ENCODE results near the gene PALS2. TPM values are rescaled to one million over a fixed set of nuclear protein-coding genes. Genes with fewer than 3 reads are reported as not detected.
A peak's percentile ranks its signal among the peaks of the same experiment; 100 is the strongest.

The PALS2 gene
- total RNA-seq, 4 donors from 2014 or later = 14.0 to 25.2 (median 19.6) TPM

DNA sequence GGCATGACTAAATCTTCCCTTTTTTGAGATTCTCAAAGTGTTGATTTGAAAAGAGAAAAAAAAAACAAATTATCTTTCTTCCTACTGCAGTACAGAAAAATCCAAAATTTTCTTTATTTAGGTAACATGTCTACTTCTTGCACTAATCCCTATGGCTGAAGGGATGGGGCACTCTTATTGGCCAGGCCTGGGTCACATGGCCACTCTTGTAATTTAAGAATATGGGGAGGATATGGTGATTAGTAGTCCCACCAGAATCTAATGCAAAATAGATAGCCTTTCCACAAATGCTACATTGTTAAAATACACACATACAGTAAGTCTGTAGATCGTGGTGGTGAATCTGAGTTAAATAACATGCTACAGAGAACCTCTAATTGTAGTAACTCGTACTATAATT is 7.0 kb upstream of the PALS2 start:
- Histone ChIP-seq H3K4me3 (no peak overlapping the region), H3K27ac (no peak overlapping the region), H3K27me3 (no peaks in the 10 kb centered on the region), H3K4me1 (no peaks in the 10 kb centered on the region), H3K36me3 (no peaks in the 10 kb centered on the region), H3K9me3 (no peaks in the 10 kb centered on the region)
- WGBS, 2 donors (ENCODE audit: low coverage in 1 of 2) = 94 to 100% methylated on average over 2 of the region's 2 CpGs
- ATAC-seq = no peak
- TF ChIP-seq POLR2AphosphoS5 (IDR thresholded peaks at IDR 0.05) = no peak
- TF ChIP-seq CTCF (IDR thresholded peaks at IDR 0.05) = no peak
- no peak for TF ChIP-seq POLR2A (IDR thresholded peaks at IDR 0.05)
- no peak for TF ChIP-seq EP300 (IDR thresholded peaks at IDR 0.05)

- Histone ChIP-seq H3K27me3 (no peaks in the 10 kb centered on the region), H3K9me3 (no peaks in the 10 kb centered on the region), H3K36me3 (no peaks in the 10 kb centered on the region), H3K4me1 (peaks cover 0 to 25% (median 0%) of the 10 kb centered on the region in 3 donors), H3K27ac (no peak overlapping the region), H3K4me3 (no peak overlapping the region)
- TF ChIP-seq EP300 (IDR thresholded peaks at IDR 0.05) (no peak), POLR2AphosphoS5 (IDR thresholded peaks at IDR 0.05) (no peak), CTCF (IDR thresholded peaks at IDR 0.05) (no peak), POLR2A (IDR thresholded peaks at IDR 0.05) (no peak)
- 28 to 57% methylated on average over 2 of the region's 2 CpGs for WGBS, 2 donors (ENCODE audit: low coverage in 1 of 2)
- no peak for ATAC-seq
Measured at GRCh38 chr7:24570983-24571382, 2.3 kb upstream of the PALS2 start.

GRCh38 chr7:24572016-24572392 is 1.2 kb upstream of the PALS2 start:
- H3K4me1 ChIP-seq = peaks cover 0 to 25% (median 0%) of the 10 kb centered on the region in 3 donors
- no peaks in the 10 kb centered on the region for H3K36me3 ChIP-seq
- peak overlapping the region in 2 of 4 donors; percentile 86 for H3K27ac ChIP-seq
- no peak for ATAC-seq
- H3K27me3 ChIP-seq = no peaks in the 10 kb centered on the region
- no peak overlapping the region for H3K4me3 ChIP-seq
- no peak for TF ChIP-seq EP300 (IDR thresholded peaks at IDR 0.05)
- no peak for TF ChIP-seq CTCF (IDR thresholded peaks at IDR 0.05)
- no peak for TF ChIP-seq POLR2AphosphoS5 (IDR thresholded peaks at IDR 0.05)
- TF ChIP-seq POLR2A (IDR thresholded peaks at IDR 0.05) = no peak
- no peaks in the 10 kb centered on the region for H3K9me3 ChIP-seq
- 39 to 63% methylated on average over 4 of the region's 4 CpGs for WGBS, 2 donors (ENCODE audit: low coverage in 1 of 2)

GRCh38 chr7:24572393-24572996 is 757 bp upstream of the PALS2 start:
- no peaks in the 10 kb centered on the region for H3K36me3 ChIP-seq
- TF ChIP-seq CTCF (IDR thresholded peaks at IDR 0.05) = no peak
- no peak for TF ChIP-seq POLR2AphosphoS5 (IDR thresholded peaks at IDR 0.05)
- TF ChIP-seq POLR2A (IDR thresholded peaks at IDR 0.05) = no peak
- TF ChIP-seq EP300 (IDR thresholded peaks at IDR 0.05) = no peak
- 0% methylated on average over 7 to 9 of the region's 16 CpGs for WGBS, 2 donors (ENCODE audit: low coverage in 1 of 2)

More at GRCh38 chr7:24572393-24572996, 757 bp upstream of the PALS2 start:
- peak; percentile 41 for ATAC-seq
- peaks cover 0 to 25% (median 0%) of the 10 kb centered on the region in 3 donors for H3K4me1 ChIP-seq
- no peaks in the 10 kb centered on the region for H3K27me3 ChIP-seq
- peak overlapping the region; percentile 76 to 92 for H3K4me3 ChIP-seq
- no peaks in the 10 kb centered on the region for H3K9me3 ChIP-seq
- H3K27ac ChIP-seq = peak overlapping the region in 3 of 4 donors; percentile 86 to 87 (median 86)

All from gastroesophageal sphincter (tissue), 4 donors.